ENCODE data around the gene AKAP12.

The AKAP12 gene

GRCh38 chr6:151228788-151229400 lies 10.9 kb upstream of the AKAP12 start:
- no peak for TF ChIP-seq SIN3A (IDR thresholded peaks at IDR 0.05; ENCODE audit: borderline replicate concordance, insufficient read depth, low read length)
- no peak for TF ChIP-seq FOXP2 (optimal IDR thresholded peaks at IDR 0.05; ENCODE audit: borderline replicate concordance, extremely low read depth, extremely low read length, insufficient read depth)
- TF ChIP-seq REST (IDR thresholded peaks at IDR 0.05; ENCODE audit: insufficient read depth in 1 of 2, low read depth in 2 of 2, low read length in 2 of 2): no peak
- TF ChIP-seq TAF1 (IDR thresholded peaks at IDR 0.05; ENCODE audit: borderline replicate concordance, insufficient read depth, low read length): no peak
- no peak for TF ChIP-seq POLR2AphosphoS5 (IDR thresholded peaks at IDR 0.05; ENCODE audit: low read depth, low read length)

- TF ChIP-seq FOXP2 (optimal IDR thresholded peaks at IDR 0.05; ENCODE audit: borderline replicate concordance, extremely low read depth, extremely low read length, insufficient read depth) (no peak), POLR2AphosphoS5 (IDR thresholded peaks at IDR 0.05; ENCODE audit: low read depth, low read length) (no peak), REST (IDR thresholded peaks at IDR 0.05; ENCODE audit: insufficient read depth in 1 of 2, low read depth in 2 of 2, low read length in 2 of 2) (no peak), TAF1 (IDR thresholded peaks at IDR 0.05; ENCODE audit: borderline replicate concordance, insufficient read depth, low read length) (no peak), SIN3A (IDR thresholded peaks at IDR 0.05; ENCODE audit: borderline replicate concordance, insufficient read depth, low read length) (no peak)
These were observed 10.1 kb upstream of the AKAP12 start for GRCh38 chr6:151229401-151230276.

- no peak for TF ChIP-seq REST (IDR thresholded peaks at IDR 0.05; ENCODE audit: insufficient read depth in 1 of 2, low read depth in 2 of 2, low read length in 2 of 2)
- no peak for TF ChIP-seq SIN3A (IDR thresholded peaks at IDR 0.05; ENCODE audit: borderline replicate concordance, insufficient read depth, low read length)
- no peak for TF ChIP-seq FOXP2 (optimal IDR thresholded peaks at IDR 0.05; ENCODE audit: borderline replicate concordance, extremely low read depth, extremely low read length, insufficient read depth)
- TF ChIP-seq TAF1 (IDR thresholded peaks at IDR 0.05; ENCODE audit: borderline replicate concordance, insufficient read depth, low read length): no peak
- no peak for TF ChIP-seq POLR2AphosphoS5 (IDR thresholded peaks at IDR 0.05; ENCODE audit: low read depth, low read length)
These were observed 9.5 kb upstream of the AKAP12 start for GRCh38 chr6:151230277-151230577.

- no peak for TF ChIP-seq SIN3A (IDR thresholded peaks at IDR 0.05; ENCODE audit: borderline replicate concordance, insufficient read depth, low read length)
- TF ChIP-seq TAF1 (IDR thresholded peaks at IDR 0.05; ENCODE audit: borderline replicate concordance, insufficient read depth, low read length): no peak
- TF ChIP-seq FOXP2 (optimal IDR thresholded peaks at IDR 0.05; ENCODE audit: borderline replicate concordance, extremely low read depth, extremely low read length, insufficient read depth): no peak
- no peak for TF ChIP-seq POLR2AphosphoS5 (IDR thresholded peaks at IDR 0.05; ENCODE audit: low read depth, low read length)
- no peak for TF ChIP-seq REST (IDR thresholded peaks at IDR 0.05; ENCODE audit: insufficient read depth in 1 of 2, low read depth in 2 of 2, low read length in 2 of 2)
These were observed 6.9 kb upstream of the AKAP12 start for GRCh38 chr6:151232899-151233298.

Measured in PFSK-1 (cell line).